NCI-H748 treated with DMSO at 0.1 percent for 48 hours (cell line): ENCODE data around the gene OR56B4.
A peak's percentile ranks its signal among the peaks of the same experiment; 100 is the strongest.
"Not testable (repeated sequence)": the region's sequence is repeated elsewhere in the genome, so short reads cannot be mapped to it uniquely, and the experiment has no call there.

Experiments used
- DNase-seq: peaks from one replicate; lab custom pipeline; 2025; lab: John Stamatoyannopoulos, UW

OR56B4 gene, protein sequence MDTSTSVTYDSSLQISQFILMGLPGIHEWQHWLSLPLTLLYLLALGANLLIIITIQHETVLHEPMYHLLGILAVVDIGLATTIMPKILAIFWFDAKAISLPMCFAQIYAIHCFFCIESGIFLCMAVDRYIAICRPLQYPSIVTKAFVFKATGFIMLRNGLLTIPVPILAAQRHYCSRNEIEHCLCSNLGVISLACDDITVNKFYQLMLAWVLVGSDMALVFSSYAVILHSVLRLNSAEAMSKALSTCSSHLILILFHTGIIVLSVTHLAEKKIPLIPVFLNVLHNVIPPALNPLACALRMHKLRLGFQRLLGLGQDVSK

DNA sequence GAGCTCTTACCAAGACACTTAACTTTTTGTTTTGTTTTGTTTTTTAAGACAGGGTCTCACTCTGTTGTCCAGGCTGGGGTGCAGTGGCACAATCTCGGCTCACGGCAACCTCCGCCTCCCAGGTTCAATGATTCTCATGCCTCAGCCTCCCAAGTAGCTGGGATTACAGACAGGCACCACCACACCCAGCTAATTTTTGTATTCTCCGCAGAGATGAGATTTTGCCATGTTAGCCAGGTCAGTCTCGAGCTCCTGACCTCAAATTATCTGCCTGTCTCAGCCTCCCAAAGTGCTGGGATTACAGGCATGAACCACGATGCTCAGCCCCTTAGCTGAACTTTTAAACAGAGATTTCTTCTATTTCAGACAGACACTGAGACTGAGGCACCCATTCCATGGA is at the start of gene OR56B4:
Gene OR56B4 (plus strand): TSS at position 301 of the 400 bp plus-strand sequence. CDS start 95 bp downstream, at position 396.
- not testable (repeated sequence) for DNase-seq

DNA sequence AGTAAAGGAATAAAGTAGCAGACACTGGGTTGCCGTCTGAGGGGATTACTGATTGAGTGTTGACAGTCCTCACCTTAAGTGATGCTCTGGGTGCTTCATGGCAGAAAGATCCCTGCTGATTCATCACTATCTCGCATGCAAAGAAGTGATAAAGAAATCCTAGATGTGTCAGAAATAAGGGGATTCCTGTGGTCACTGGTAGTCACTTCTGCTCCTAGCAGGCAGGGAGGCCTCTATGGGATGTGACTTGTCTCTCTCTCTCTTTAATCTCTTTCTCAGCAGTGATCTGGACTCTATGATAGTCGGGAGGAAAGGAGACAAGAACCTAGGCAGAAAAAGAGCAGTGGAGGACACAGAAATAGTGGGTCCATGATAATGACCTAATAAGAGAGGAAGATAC is 46.0 kb upstream of the OR56B4 start:
- DNase-seq = no peak

DNA sequence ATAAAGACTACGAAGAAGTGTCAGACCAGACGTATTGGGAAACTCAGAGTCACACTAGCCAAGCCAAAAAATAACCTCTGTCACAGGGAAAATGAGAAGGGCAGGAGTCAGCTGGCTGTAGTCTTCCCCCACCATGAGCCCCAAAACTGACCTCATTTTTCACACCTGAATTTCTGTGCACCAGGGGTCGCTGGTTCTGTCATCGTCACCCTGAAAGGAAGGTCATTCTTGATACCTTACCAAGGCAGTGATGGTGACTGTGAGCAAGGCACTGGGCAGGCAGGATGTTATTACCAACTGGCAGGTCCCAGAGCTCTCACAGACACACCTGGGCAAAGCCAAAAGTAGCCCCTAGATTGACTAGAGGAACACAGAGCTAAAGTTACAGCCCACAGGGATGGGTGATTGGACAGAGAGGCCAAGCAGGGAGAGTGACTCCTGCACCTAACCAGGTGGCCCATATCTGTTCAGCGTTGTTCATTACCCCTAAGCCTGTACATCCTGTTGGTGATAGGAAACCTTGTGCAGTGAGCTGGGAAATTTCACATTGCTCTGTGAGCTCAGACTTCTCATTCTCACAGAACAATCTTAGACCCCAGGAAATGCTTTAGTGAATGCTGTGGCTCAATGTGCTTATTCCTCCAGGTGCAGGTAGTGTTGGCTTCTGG is 44.7 kb upstream of the OR56B4 start:
- no peak for DNase-seq

DNA sequence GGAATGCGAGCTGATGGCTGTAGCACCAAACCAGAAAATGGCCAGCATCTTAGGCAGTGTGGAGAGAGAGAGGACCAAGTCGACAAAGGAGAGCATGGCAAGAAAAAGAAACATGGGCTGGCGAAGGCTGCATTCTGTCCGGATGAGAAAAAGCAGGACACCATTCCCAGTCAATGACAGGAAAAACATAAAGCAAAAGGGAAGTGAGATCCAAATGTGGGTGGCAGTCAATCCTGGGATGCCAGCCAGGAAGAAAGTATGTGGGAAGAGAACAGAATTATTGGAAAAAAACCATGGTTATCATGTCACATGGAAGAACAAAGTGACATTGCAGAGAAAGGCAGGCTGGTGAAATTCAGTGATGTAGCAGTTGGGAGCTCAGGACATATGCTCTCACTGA is 40.0 kb upstream of the OR56B4 start:
- no peak for DNase-seq

DNA sequence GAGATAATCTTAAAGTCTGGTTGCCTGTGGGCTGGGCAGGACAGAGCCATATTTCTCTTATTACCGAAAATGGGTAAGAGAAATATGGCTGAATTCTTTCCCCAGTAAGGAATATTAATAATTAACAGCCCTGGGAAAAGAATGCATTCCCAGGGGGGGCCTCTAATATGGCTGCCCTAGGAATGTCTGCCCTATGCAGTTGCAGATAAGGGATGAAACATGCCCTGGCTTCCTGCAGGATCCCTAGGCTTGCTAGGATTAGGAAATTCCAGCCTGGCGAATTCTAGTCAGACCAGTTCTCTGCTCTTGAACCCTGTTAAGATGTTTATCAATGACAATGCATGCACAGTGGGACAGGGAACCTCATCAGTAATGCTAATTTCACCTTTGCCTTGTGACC is 31.0 kb upstream of the OR56B4 start:
- not testable (repeated sequence) for DNase-seq

DNA sequence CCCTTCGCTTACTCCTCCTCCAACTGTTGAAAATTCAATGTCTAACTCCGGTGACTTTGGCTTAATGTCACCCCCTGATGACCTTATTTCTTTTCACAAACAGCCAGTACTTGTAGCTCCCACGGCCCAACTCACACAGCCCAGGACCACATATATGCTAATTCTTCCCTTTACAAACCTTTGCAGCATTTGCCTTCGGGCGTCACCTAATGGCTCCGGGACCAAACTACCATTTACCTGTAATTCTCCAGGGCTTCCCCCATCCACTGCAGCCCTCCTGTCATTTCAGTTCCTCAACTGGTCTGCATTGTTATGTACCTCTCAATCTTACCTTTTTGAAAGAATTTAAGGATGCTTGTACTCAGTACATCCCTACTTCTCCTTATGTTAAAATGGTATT is 29.8 kb upstream of the OR56B4 start:
- no peak for DNase-seq

DNA sequence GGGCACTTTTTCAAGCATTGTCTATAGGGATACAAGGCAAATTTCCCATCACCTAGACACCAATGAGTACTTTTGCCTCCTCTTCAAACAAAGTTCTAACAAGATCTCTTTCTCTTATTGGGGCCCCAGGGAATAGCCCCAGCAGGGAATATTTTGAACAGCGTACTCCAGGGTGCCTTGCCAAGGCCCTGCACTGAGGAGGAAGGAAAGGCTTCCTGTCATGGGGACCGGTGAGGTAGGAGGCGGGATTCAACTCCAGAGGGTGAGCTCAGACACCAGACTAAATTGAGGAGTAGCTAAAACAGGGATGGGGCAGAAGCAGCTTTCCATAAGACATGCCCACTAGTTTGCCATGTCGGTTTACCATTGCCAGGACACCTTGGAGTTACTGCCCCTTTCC is 28.0 kb upstream of the OR56B4 start:
- no peak for DNase-seq

DNA sequence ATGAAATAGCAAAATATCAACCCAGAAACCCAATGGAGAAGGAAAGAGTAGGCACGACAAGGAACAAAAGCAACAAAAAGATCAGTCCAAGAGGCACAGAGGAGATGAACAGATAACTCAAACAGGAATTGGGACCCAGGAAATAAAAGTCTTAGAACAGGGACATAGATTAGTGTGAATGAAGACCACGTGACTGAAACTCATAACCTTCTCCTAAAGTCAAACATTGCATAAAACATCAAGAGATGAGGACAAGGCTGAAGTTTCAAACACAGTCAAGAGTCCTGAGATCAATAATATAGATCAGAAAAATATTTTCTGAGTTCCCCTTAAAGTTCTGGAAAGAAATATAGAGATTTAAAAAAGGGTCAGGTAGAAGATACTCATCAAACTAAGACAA is 24.4 kb upstream of the OR56B4 start:
- no peak for DNase-seq

DNA sequence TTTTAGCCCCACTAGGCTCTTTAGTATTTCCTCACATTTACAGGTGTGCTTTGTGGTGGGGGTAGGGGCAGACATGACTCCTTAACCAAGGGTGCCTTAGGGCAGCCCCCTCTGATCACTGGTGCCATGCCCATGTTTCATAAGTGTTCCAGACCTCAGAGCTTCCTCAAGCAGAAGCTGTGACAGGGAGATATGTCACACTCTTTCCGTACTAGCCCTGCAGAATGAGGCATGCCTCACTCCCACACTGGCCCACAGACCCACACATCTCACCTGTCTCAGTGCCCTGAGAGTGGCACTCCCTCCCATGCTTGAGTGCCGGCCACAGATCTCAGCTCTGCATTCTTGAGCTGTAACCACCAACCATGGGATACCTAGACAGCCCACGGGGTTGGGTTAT is 22.9 kb upstream of the OR56B4 start:
- DNase-seq = no peak

DNA sequence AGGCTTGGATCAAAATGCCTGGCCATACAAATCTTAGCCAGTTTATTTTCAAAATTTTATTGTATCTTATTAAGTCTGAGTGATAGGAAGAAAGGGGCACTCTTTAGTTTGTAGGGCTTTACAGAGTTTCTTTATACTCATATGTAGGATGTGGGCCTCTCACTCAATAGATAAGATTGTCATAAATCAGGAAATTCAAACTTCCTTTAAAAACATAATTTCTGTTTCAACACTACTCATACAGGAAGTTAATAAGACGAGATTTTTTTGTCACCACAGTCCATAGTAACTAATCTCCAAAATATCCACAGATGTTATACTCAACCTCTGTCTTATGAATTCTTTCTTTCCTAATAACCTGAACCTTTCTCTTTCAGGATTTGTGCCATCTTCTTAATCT is 13.3 kb upstream of the OR56B4 start:
- DNase-seq = no peak

DNA sequence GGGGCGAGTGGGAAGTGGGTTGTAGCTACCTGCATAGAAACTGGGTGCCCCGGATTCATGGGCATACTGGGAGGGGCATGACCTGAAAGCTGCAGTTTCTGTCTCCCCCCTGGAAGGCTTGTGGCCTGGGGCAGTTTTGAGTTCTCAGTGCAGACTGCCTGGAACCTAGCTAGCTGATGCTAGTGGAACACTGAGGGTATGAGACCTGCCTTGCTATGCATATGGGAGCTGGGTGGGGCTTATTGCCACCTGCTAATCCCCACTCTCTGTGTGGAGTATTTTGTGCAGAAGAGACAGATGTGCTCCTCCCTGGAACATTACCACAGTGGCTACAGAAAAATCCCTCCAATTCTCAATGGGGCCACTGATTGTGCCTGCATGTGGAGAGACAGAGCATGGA is 11.7 kb upstream of the OR56B4 start:
- no peak for DNase-seq

DNA sequence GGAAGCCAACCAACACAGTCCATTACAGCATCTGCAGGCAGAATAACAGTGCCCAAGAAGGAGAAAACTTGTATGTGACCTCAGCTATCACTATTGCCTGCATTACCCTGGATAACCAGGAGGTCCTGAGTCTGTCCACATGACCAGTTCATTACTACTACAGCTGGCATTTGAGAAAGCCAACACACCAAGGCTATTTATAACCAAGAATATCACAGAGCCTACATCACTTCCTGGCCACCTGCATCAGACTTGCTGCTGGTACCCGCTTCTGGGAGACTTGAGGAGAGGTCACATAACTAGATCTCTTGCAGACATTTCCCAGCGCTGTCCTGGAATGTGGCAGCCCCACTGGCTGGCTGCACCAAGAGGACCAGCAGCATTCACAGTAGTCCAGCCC is 11.1 kb upstream of the OR56B4 start:
- no peak for DNase-seq

DNA sequence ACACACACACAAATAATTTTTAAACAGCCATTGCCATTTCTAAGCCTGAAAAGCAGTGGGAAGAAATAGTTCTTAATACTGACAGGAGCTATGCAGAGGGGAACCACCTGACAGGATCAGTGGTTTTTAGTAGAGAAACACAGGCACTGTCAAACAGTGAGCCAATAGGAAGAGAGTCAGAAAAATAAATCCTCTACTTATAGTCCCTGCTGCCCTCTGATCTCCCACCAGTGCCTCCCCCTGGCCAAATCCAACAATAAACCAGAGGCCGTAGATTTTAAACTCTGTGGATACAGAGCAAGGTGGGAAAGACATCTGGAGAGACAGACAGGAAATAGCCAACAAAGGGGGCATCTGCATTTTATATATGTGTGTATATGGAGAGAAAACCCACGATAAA is 7.9 kb upstream of the OR56B4 start:
- no peak for DNase-seq

DNA sequence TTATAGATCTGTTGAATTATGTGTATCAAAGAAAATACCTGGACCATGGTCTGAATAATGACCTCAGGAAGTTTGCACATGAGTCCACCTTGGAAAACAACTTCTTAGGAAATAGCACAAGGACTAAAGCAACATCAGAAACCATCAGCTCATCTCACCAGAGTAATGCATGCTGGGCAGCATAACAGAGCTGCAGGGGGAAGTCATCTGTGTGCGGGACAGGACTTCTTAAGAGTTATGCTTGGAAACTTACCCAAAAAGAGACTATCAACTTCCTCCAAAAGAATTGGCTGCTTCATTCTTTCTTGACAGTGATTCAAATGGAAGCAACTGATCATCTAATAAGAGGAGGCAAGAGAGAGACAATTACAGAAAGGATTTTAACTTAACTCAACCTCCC is 2.5 kb downstream of the OR56B4 start:
- DNase-seq = no peak

DNA sequence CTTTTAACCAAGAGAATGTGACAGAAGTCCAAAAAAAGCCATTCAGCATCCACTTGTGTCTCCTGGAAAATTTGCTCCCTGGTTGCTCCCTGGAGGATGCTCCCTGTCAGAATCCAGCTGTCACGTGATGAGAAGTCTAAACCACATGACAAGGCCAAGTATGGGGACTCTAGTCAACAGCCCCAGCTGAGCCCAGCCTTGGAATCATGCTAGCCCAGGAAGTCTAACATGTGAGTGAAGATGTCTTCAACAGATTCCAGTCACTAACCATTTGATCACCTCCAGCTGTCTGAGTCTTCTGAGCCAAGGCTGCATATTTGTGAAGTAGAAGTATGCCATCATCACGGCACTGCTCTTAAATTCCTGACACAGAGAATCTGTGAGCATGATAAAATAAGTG is 4.2 kb downstream of the OR56B4 start:
- DNase-seq = no peak

DNA sequence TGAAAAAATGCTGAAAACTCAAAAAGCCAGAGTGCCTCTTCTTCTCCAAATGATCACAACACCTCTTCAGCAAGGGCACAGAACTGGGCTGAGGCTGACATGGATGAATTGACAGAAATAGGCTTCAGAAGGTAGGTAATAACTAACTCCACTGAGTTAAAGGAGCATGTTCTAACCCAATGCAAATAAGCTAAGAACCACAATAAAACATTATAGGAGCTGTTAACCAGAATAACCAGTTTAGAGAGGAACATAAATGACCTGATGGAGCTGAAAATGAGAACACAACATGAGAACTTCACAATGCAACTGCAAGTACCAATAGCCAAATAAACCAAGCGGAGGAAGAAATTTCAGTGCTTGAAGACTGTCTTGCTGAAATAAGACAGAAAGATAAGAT is 9.2 kb downstream of the OR56B4 start:
- no peak for DNase-seq

DNA sequence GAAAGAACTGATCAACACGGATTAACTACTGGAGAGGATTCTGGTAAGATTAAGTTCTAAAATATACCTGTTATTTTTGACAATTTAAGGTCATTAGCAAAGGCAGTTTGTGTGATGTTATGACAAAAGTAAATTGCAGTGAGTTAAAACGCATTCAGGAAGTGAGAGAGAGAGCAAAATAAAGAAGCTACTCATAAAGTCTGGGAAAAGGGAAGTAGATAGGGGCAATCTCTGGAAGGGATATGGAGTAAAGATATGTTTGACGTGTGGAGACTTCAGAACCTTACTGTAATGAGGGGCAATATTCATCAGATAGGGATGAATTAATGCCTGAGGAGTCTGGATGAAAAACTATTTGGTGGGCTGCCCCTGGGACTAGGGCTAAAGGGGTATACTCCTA is 16.8 kb downstream of the OR56B4 start:
- no peak for DNase-seq

DNA sequence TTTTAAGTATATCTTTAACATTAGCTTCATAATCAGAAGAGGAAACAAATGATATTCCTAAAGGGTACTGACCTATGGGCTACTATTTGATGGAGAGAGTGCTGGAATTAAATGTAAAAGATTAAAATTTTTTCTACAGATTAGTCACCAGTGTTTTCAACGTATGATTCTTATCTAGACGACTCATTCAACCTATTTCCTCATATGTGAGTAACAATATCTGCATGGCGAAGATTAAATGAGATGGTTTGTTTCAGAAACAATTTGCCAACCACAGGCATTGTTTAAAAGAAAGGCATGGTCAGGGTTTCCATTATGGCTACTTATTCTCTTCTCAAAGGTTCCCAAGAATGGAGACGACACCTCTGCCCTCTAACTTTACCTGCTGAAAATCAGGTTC is 20.4 kb downstream of the OR56B4 start:
- DNase-seq = no peak

DNA sequence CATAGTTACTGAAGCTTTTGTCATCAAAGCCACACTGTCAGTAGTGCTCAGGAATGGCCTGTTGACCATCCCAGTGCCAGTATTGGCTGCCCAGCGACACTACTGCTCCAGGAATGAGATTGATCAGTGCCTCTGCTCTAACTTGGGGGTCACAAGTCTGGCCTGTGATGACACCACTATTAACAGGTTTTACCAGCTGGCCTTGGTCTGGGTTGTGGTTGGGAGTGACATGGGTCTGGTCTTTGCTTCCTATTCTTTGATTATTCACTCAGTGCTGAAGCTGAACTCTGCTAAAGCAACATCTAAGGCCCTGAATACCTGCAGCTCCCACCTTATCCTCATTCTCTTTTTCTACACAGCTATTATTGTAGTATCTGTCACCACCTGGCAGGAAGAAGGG is 21.5 kb downstream of the OR56B4 start:
- no peak for DNase-seq

DNA sequence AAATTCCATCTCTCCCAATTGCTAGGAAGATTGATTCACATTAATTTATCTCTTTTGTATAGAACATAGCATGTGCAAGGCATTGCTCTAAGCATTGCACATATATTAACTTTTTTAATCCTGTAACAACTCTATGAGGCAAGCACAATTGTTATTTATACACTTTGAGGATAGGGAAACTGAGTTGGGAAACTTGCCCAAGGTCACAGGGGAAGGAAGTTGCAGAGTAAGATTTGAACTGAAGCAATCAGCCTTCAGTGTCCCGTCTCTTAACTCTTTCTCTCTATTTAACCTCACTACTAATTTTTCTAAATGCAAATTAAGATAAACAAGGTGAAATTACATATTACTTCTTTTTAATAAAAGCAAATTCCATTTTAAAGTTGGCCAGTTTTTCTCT is 22.2 kb downstream of the OR56B4 start:
- DNase-seq = no peak

DNA sequence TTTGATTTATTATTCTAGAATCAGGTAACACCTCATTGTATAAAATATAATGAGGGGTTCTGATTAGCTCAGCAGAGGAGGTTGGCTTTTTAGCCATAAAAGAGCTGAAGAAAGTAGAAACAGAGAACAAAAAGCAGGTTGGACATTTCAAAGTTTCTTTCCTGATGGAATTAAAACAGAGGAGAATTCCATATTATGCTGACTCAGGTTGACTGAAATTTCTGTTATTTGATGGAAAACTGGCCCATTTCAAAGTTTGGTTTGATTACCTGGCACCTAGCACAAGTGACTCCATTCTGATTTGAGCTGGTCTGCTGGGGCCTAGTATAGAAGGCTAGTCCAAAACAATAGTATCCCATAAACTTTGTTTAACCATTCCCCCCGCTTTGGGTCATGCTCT is 24.9 kb downstream of the OR56B4 start:
- no peak for DNase-seq

DNA sequence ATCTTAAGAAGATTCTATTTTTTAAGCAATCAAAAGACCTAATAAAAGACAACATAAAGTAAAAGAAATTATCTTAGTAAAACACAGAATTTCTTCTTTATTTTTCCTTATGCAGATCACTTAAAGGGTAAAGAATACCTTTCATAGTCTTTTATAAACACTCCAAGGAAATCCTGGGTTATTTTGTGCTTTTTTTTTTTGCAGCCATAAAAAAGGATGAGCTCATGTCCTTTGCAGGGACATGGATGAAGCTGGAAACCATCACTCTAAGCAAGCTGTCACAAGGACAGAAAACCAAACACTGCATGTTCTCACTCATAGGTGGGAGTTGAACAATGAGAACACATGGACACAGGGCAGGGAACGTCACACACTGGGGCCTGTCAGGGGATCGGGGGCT is 28.5 kb downstream of the OR56B4 start:
- DNase-seq = not testable (repeated sequence)

DNA sequence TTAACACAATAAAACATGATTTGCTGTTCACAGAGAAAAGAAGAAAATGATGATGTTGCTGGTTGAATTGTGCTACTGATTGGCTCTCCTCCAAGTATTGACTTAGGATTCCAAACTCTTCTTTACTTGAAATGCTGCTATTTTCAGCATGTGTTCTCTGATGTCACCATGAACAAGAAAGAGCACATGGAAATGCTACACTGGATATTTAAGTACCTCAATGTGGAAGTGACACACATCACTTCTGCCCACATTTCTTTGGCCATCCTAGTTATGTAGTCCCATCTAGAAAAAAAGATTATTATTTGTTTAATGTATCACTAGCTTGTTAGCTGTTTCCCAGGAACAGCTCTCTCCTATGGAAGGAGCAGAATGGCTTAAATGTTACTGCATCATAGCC is 35.5 kb downstream of the OR56B4 start:
- DNase-seq = no peak

DNA sequence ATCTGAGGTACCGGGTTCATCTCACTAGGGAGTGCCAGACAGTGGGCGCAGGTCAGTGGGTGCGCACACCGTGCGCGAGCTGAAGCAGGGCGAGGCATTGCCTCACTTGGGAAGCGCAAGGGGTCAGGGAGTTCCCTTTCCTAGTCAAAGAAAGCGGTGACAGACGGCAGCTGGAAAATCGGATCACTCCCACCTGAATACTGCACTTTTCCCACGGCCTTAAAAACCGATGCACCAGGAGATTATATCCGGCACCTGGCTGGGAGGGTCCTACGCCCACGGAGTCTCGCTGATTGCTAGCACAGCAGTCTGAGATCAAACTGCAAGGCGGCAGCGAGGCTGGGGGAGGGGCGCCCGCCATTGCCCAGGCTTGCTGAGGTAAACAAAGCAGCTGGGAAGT is 36.3 kb downstream of the OR56B4 start:
- DNase-seq = peak; percentile 26
